Skeletal muscle satellite cell (primary cell): ENCODE results near the gene RUNX3.

ENCODE experiments used
- H3K27me3 ChIP-seq: 2 replicates; pipeline ENCODE4 v1.7.0; 2013; ENCODE audit warnings: low read length; ENCODE audit not compliant: control insufficient read depth, insufficient read depth
- H3K36me3 ChIP-seq: 2 replicates; pipeline ENCODE4 v1.7.0; 2013; ENCODE audit warnings: mild to moderate bottlenecking, control low read depth, low read length; ENCODE audit not compliant: insufficient read depth
- H3K4me1 ChIP-seq: 2 replicates; pipeline ENCODE4 v1.7.0; 2013; ENCODE audit warnings: low read length; ENCODE audit not compliant: control insufficient read depth, insufficient read depth
- H3K4me2 ChIP-seq: 2 replicates; pipeline ENCODE4 v1.7.0; 2013; ENCODE audit warnings: mild to moderate bottlenecking, low read length
- H3K4me3 ChIP-seq: 2 replicates; pipeline ENCODE4 v1.7.0; 2013; ENCODE audit warnings: low read length
- H3K9ac ChIP-seq: 2 replicates; pipeline ENCODE4 v1.7.0; 2013; ENCODE audit warnings: mild to moderate bottlenecking, low read depth, low read length, moderate library complexity
- H3K9me3 ChIP-seq: replicated peaks from 2 replicates; pipeline ENCODE4 v1.7.0; 2013; ENCODE audit warnings: mild to moderate bottlenecking, control low read depth, low read length

Gene RUNX3

DNA sequence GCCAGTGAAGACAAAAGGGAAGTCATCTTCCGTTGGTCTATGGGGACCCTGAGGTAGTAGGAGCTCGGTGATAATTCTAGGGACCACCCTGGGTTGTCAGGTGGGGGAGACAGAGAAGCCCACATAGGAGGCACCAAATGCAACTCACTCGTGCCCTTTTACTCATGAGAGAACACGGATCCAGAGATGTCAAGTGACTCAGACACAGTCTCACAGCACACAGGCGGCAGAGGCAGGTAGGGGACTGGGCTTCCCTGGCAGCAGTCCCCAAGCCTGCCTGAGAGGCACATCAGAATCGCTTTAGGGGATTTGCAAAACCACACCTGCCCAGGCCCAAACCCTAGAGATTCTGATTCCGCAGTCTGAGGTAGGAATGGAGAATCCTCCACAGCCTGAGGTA, 31.3 kb upstream of the RUNX3 start:
- H3K36me3 ChIP-seq = no peaks in the 10 kb centered on the region

DNA sequence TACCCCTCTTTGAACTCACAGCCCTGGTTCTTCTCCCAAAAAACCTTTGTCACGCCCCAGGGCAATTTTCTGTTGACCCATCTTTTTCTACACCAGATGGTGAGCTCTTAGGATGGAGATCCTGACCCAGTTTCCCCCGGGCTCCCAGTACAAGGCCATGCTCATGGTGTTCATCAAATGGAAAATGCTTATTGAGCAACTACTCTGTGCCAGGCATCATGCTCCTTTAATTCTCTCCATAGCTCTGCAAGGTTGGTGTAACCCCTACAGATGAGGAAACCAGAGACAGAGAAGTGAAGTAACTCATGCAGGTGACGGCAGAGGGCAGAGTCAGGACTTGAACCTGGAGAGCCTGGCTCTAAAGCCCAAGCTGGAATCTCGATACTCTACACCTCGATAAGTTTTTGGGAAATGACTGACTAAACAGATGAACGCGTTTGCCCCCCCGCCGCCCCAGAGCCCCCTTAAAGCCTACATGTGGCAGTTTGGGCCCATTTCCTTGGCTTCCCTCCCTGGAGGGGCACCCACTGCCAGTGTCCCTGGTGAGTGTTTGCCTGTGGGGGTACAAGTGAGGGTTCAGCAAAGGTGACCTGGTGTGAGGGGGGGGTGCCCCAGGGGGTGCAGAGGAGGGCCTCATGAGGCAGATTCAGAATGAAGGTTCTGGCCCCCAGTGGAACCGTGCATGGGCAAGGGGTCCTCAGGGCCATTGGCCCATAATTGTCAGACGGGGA, 30.2 kb upstream of the RUNX3 start:
- Histone ChIP-seq H3K9ac (no peak overlapping the region), H3K4me2 (no peak overlapping the region)

More for the DNA sequence above, 31.3 kb upstream of the RUNX3 start:
- H3K9ac ChIP-seq = no peak overlapping the region
- H3K4me1 ChIP-seq = no peaks in the 10 kb centered on the region
- H3K9me3 ChIP-seq = no peaks in the 10 kb centered on the region
- no peak overlapping the region for H3K4me2 ChIP-seq
- no peak overlapping the region for H3K4me3 ChIP-seq
- H3K27me3 ChIP-seq = peaks cover 46% of the 10 kb centered on the region

DNA sequence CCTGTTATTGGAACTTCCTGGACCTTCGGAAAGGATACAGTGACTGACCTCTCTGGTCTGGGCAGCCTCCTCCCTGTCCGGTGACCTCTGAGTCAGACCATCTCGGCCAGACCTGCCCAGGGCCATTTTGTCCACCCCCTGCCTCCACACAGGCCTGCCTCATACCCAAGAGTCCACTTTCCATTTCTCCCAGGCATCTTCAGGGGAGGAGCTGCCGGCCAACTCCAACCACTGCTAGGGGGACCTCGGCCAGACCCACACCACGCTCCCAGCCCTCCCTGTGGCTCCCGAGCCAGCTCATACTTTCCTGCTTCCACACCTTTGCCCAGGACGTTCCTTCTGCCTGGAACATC, 29.5 kb upstream of the RUNX3 start:
- no peak overlapping the region for H3K9ac ChIP-seq
- H3K4me2 ChIP-seq = no peak overlapping the region
- H3K4me1 ChIP-seq = no peaks in the 10 kb centered on the region
- no peaks in the 10 kb centered on the region for H3K9me3 ChIP-seq
- no peak overlapping the region for H3K4me3 ChIP-seq
- peaks cover 59% of the 10 kb centered on the region for H3K27me3 ChIP-seq
- H3K36me3 ChIP-seq = no peaks in the 10 kb centered on the region

More for the DNA sequence above, 30.2 kb upstream of the RUNX3 start:
- Histone ChIP-seq H3K4me3 (no peak overlapping the region), H3K36me3 (no peaks in the 10 kb centered on the region), H3K4me1 (no peaks in the 10 kb centered on the region), H3K9me3 (no peaks in the 10 kb centered on the region), H3K27me3 (peaks cover 54% of the 10 kb centered on the region)

DNA sequence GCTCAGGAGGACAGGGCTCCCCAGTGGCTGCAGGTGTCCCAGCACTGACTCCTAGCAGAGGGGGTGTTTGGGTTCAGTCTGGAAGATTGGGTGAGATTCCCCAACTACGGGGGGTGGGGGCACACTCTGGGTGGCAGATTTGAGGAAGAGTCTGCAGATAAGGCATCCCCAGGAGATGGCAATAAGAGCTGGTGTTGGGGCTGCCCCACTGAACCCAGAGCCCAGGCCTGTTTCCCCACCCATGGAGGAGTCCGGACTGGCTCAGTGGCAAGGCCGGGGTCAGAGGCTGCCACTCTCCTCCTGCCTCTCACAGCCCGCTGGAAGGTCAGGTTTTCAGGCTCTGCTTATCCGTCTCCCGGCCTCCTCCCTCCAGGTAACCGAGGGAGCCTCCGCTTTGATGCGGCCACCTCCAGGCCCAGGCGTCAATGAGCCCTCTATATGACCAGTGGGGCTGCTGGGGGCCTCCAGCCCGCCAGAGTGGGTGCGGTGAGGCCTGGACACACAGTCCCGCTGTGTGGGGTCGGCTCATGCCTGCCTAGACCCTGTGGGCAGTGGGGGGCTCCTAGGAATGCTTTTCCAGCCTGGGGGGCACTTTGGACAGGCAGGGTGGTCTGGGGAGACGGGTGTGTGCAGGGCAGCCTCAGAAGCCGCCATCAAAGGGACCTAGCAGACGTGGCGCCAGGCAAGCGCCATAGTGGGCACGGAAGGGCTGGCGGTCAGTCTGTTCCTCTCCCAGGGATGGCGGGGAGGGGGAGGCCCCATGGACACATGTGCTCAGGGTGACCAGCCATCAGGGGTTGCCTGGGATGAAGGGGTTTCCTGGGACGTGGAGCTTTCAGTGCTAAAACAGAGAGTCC, 28.9 kb upstream of the RUNX3 start:
- Histone ChIP-seq H3K4me1 (no peaks in the 10 kb centered on the region), H3K9me3 (no peaks in the 10 kb centered on the region), H3K9ac (no peak overlapping the region), H3K36me3 (no peaks in the 10 kb centered on the region), H3K4me2 (no peak overlapping the region), H3K4me3 (no peak overlapping the region), H3K27me3 (peaks cover 62% of the 10 kb centered on the region)

DNA sequence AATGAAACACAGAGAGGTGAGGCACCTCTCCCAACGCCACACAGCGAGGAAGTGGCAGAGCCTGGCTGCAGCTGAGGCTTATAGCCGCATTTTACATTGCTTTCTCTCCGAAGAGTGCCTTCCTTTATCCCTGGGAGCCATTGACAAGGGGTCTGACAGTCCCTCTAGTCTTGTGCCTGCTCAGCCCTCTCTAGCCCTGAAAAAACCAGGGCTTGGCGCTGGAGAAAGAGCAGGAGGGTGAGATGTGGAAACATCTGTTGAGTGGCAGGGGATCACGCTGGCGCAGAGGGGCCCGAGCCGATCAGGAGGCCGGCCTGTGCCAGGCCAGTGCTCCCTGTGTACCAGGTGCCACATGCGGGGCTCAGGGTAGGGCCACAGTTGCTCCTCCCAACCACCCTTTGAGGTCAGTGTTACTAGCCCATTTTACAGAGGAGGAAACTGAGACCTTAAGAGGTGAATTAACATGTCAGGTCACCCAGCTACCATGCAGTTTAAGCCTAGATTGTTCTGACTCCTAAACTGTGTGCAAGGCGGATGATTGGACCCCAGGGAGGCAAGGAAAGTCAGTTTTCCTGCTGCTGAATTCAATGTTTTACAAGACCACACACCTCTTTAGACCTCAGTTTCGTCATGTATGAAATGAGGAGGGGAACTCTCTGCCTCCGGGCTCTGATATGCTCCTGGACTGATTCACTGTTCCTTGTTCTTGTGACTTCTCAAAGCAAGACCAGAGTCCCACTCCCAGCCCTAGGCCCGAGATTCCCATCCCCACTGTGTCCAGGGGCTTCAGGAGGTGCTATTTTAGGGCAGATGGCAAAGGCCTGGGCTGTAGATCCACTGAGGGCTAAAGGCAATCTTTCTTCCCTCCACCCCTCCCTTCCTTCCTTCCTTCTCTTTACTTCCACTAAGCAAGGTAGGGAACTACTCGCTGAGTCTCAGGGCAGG, 28.0 kb upstream of the RUNX3 start:
- no peak overlapping the region for H3K4me3 ChIP-seq
- H3K9ac ChIP-seq = no peak overlapping the region
- no peaks in the 10 kb centered on the region for H3K36me3 ChIP-seq
- H3K27me3 ChIP-seq = peaks cover 54% of the 10 kb centered on the region
- no peaks in the 10 kb centered on the region for H3K9me3 ChIP-seq
- no peak overlapping the region for H3K4me2 ChIP-seq
- H3K4me1 ChIP-seq = no peaks in the 10 kb centered on the region

DNA sequence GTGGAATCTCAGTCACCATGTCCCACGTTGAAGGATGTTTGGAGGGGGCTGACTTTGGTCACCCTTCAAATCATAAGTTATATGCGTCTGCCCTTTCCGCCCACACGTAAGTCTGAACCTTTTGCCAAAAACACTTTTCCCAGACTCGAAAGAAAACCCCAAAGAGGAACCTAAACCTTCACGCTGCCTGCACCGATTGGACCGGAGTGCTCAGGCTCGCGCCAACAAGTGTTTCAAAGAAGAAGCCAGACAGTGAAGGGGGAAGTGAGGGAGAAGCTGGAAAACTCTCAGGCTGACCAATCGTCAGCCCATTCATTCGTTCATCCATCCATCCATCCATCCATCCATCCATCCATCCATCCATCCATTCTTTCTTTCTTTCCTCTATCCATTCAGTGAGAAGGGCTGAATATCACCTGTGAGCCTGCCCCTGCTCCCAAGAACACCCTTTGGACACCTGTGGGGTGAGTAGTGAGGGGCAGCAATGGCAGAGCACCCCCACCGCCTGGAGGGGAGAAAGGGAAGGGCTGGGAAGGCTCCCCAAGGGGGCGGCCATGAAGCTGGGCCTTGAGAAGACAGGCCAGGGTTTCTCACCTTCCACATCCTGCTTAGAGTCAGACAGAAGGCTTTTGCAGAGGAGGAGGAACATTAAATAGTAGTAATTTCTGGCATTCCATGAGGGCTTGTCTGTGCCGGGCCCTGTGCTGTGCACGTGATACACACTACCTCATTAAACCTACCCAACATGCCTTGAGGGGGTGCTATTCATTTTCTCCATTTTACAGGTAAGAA, 27.1 kb upstream of the RUNX3 start:
- H3K4me1 ChIP-seq = no peaks in the 10 kb centered on the region
- H3K36me3 ChIP-seq = no peaks in the 10 kb centered on the region
- H3K4me2 ChIP-seq = no peak overlapping the region
- no peaks in the 10 kb centered on the region for H3K9me3 ChIP-seq
- no peak overlapping the region for H3K4me3 ChIP-seq
- peaks cover 51% of the 10 kb centered on the region for H3K27me3 ChIP-seq
- H3K9ac ChIP-seq = no peak overlapping the region

DNA sequence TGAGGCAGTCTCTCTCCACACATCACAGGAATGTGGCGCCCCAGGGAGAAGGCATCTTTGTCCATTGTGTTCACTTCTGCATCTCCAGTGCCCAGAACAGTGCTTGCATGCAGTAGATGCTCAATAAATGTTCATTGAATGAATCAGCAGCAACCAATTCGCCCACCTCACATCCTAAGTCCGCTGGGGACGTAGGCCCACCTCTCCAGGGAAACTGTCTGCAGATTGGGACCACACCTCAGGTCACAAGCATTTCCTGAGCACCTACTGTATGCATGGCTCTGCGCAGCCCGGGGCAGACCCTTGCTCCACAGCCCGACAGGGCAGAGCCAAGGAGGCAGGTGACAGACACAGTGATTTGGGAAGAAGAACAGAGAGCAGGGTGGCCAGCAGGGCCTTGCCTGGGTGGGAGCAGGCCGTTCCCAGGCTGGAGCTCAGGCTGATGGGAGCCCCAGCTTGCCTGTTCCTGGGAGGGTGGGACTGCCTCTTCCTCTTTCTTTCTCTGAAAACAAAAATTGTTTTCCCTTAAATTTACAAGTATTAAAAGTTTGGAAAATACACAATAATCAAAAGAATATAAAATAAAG, 25.8 kb upstream of the RUNX3 start:
- Histone ChIP-seq H3K4me3 (no peak overlapping the region), H3K9me3 (no peaks in the 10 kb centered on the region), H3K9ac (no peak overlapping the region), H3K27me3 (peaks cover 38% of the 10 kb centered on the region), H3K36me3 (no peaks in the 10 kb centered on the region), H3K4me1 (no peaks in the 10 kb centered on the region), H3K4me2 (no peak overlapping the region)

DNA sequence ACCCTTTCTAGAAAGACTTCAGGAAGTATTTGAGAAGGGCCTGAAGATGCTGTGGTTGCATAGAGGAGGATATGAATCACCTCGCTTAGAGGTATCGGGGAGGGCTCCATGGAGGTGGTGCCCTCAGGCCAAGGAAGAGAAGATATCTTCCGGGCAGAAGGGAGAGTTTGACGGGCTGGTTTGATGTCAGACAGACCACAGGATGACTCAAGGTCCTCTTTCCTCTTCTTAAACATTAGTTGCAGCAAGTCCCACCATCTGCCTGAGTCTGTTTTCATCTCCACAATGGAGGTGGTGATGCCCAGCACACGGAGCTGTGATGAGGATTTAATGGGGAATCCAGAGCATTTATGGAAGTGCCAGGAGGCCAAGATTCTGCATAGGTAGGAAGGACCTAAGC, 25.1 kb upstream of the RUNX3 start:
- Histone ChIP-seq H3K9me3 (no peaks in the 10 kb centered on the region), H3K36me3 (no peaks in the 10 kb centered on the region), H3K4me3 (no peak overlapping the region), H3K9ac (no peak overlapping the region), H3K27me3 (peaks cover 35% of the 10 kb centered on the region), H3K4me1 (no peaks in the 10 kb centered on the region), H3K4me2 (no peak overlapping the region)

DNA sequence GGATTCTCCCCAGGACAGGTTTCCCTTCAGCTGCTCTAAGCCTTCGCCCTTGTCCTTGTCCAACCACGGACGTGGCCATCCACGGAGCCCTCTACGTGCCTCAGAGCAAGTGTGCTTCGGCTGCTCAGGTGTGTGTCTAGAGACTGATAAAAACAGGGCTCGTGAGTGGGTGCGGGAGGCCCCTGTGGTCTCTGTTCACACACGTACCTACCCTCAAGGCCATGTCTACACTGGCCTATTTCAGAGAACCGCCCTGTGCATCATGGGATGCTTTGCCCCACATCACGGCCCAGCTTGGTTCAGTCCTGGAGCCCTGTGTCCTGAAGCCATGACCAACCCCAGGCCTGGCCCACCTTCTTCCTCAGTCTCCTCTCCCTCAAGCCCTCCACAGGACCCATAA, 24.6 kb upstream of the RUNX3 start:
- Histone ChIP-seq H3K9me3 (no peaks in the 10 kb centered on the region), H3K9ac (no peak overlapping the region), H3K4me1 (no peaks in the 10 kb centered on the region), H3K4me3 (no peak overlapping the region), H3K4me2 (no peak overlapping the region), H3K27me3 (peaks cover 33% of the 10 kb centered on the region), H3K36me3 (no peaks in the 10 kb centered on the region)

DNA sequence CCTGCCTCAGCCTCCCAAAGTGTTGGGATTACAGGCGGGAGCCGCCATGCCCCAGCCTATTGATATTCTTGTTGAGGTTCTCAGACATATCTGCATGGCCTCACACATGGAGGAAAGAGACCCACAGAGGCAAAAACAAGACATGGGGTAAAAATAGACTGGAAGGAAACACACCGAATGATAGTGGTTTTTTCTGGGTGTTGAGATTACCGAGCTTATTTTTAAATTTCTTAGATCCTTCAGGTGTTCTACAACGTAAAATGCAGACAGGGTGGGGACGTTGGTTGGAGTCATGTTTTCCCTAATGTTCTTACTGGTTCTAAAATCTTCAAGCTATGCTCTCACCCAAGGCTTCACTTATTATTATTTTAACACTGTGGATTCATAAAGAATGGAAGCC, 23.9 kb upstream of the RUNX3 start:
- Histone ChIP-seq H3K4me2 (no peak overlapping the region), H3K4me1 (no peaks in the 10 kb centered on the region), H3K9ac (no peak overlapping the region), H3K4me3 (no peak overlapping the region), H3K36me3 (no peaks in the 10 kb centered on the region), H3K9me3 (no peaks in the 10 kb centered on the region), H3K27me3 (peaks cover 33% of the 10 kb centered on the region)
